ENCODE measurements around the gene MS4A15.

The MS4A15 gene

DNA sequence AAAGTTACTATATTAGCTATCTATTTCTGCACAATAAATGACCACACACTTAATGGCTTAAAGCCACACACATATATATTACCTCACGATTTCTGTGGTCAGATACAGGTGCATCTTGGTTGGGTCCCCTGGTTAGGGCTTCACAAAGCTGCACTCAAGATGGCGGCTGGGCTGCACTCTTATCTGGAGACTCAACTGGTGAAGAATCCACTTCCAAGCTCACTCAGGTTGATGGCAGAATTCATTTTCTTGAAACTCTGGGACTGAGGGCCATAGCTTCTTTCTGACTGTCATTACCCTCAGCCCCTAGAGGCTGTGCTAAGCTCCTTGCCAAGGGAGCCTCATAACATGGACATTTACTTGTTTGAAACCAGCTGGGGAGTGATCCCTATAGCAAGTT is 23.4 kb downstream of the MS4A15 start:
- DNase-seq, result no peak

DNA sequence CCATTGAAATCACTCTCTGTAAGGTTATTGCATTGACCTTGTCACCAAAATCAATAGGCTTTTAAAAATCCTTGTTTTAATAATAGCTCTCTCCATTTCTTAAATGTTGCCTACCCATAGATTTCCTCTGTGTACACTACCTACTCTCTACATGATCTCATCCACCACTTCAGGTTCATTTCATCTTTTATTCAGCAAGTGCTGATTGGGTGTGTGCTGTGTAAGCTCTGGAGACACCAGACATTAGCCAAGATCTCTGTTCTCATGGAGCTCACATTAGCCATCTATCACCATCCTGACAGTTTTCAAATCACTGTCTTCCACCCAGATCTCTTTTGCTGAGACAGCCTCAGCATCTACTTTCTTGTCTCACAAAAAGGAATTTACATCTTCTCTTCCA is 24.1 kb downstream of the MS4A15 start:
- no peak for DNase-seq

DNA sequence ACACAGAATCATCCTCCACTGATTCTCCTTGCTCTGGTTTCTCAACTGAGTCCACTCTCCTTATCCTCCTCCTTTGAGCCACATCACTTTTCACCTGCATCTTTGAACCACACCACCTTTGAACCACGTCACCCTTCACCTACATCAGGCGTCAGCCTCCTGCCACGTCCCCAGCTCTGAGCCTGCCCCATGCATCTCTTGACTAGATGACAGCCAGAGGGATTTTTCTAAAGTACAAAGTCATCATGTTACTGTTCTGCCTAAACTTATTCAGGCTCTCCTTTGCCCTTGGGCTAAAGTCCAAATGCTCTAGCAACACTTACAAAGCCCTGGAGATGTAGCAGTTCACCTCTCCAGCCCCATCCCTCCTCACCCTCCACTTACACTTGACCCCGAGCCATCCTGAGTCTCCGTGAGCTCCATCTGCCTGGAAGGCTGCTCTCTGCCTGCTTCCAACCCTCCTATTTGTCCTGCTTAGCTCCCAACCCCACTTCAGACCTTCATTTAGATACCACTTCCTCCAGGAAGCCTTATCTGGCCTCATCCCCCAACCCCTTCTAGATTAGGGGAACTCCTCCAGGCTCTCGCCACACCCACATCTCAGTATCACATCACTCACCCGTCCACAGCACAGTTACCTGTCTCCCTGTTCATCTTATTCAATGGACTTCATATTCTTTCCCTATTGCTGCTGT is 24.8 kb downstream of the MS4A15 start:
- no peak for DNase-seq

DNA sequence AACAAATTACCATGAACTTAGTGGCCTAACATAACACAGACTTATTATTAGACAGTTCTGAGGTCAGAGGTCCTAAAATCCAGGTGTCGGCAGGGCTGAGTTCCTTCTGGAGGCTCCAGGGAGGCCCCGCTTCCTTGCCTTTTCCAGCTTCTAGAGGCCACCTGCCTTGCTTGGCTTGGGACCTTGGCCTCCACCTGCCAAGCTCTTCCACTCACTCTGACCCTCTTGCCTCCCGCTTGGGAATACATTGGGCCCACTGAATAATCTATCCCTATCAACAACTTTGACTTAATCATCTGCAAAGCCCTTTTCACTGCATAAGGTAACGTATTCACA is 25.3 kb downstream of the MS4A15 start:
- no peak for DNase-seq

DNA sequence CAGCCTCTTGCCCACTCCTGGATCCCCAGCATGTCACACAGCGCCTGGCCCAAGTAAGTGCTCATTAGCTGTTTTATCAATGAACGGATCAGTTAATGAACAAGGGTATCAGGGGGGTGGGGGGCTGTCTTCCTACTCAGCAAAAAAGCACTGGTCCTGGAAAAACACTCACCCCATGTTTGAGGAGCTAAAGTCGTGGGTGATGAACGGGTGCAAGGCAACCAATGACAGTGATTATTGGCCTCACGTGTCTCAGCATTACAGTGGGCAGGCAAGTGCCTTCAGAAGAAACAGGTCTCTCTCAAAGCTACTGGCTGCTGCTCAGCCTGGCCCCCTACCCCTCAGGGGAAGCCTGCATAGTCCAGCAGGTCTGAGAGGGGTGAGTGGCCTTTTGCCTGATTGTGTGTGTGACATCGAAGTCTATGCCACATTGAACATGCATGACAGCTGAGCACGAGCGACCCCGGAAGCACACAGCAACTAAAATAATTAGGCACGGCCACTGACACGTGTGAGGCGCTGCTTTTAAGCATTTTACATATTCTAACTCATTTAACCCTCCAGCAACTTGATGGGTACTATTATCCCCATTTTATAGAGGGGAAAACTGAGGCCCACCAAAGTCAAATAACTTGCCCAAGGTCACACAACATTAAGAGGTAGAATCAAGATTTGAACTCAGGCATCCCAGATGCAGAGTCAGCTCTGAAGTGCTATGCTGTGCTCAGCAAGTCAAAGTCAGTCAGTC is 25.9 kb downstream of the MS4A15 start:
- DNase-seq, result no peak

DNA sequence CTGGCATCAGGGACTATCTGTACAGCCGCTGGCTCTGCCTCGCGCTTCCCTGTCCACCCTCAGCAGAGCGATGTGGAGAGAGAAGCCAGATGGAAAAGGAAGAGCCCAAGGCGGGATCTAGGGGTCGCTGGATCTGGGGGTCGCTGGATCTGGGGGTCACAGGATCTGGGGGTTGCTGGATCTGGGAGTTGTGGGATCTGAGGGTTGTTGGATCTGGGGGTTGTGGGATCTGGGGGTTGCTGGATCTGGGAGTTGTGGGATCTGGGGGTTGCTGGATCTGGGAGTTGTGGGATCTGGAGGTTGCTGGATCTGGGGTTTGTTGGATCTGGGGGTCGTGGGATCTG is 26.4 kb downstream of the MS4A15 start:
- no peak for DNase-seq

DNA sequence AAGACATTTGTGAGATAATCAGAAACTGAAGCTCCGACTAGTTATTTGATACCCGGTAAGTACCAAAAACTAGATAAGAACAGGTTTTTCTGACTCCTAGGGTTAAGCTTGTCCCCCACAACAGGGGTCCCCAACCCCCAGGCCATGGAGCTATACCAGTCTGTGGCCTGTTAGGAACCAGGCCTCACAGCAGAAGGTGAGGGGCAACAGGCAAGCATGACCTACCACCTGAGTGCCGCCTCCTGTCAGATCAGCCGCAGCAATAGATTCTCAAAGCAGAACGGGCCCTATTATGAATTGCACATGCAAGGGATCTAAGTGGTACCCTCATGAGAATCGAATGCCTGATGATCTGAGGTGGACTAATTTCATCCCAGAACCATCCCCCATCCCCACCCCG is 27.2 kb downstream of the MS4A15 start:
- DNase-seq, result no peak

DNA sequence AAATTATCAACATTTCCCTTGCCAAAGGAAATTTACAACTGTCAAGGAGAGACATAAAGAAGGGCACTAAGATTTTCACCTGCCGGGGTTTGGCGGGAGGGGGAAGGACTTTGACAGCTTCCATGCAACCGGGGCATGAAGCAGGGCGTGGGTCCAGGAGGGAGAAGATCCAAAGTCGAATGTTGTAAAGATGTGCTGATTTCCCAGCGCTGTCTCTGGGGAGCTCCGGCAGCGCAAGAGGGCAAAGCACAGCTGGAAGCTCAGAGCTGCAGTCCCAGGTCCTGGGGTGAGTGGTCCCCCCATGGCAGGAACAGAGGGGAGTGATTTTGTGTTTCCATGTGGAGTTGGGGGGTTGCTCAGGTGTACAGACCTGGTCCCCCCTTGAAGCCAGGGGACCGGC is 28.5 kb downstream of the MS4A15 start, which contains the start of gene MS4A10:
MS4A10 (plus strand) TSS at position 198 of the 400 bp plus-strand sequence. CDS start 5,003 bp downstream, outside the sequence.
- DNase-seq, result no peak

DNA sequence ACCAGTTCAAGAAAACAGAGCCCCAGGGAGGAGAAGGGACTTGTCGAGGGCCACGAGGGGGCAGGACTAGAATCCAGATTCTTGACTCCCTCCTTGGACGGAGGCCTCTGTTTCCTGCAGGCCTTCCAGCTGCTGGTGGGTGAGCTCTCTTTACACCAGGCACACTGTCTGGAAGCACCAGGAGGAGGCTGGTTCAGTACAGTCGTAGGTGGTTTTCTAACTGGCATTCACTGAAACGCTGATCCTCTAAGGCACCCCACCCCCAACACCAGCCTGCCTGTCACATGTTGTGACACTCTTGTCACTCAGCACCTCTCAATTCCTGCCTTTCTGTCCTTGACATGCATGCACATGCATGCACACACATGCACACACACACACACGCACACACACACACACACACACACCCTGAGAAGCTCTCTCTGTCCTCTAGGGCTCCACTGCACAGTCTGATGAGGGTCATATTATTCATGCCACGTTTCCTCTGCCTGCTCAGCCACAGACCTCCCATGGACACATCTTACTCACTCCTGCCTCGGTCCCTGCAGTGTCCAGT is 29.2 kb downstream of the MS4A15 start:
- no peak for DNase-seq

DNA sequence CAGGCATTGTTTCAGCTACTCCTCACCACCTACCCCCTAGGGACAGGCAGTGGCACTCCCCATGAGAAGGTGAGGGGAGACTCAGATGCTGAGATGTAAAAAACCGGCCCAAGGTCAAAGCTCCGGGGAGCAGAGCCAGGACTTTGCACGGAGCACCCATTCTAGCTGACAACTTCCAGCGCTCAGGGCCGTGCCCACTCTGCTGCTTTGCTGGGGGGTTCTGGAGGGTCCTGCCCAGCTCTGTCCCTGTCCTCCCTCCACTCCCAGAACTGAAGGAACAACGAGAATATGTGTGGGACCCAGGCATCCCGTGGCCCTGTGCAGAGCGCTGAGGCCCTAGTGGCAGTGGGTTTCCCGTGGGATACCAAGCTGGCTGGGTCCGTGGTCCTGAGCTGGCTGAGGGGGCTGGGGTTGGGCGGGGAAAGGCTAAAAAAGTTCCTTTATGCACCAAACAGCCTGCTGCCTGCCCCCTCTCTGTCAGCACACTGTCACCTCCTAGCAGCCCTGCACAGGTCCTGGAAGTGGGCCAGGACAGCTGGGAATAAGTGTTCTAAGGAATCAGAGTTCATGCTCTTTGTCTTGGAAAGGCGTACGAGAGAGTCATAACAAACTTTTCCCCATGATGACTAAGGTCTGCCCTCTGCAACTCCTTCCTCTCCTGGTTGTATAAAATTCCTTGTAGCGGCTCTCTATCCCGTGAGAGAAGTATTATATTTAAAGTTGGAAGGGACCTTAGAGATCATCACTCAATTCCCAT is 30.3 kb downstream of the MS4A15 start:
- no peak for DNase-seq

DNA sequence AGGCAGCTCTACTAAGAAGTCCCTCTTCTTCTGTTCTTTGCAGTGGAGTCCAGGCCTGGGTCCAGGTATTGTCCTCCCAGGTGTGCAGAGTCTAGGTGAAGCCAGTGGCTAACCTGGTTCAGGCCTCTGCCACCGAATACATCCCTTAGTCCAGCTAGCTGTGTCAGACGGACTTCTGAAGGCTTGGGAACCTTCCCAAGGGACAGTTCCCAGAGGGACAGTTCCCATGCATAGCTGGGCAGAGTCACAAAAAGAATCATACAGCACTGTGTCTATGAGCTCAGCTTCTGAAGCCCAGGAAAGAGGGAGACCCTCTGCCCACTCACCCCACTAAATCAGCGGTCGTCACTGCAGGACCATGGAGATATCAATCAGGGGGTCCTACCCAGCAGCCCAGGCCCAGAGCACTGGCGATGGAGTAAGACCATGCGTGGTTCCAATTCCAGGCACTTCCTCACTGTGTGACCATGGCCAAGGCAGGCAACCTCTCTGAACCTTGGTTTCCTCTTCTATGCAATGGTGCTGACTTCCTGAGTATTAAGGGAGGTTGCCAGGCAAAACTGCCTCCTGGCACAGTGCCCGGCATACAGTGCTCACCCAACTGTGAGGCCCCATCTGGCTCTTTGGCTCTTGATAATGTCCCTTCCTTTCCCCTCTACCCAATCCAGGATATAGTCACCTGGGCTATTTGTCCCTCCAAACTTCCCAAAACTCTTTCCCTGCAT is 31.9 kb downstream of the MS4A15 start:
- no peak for DNase-seq

DNA sequence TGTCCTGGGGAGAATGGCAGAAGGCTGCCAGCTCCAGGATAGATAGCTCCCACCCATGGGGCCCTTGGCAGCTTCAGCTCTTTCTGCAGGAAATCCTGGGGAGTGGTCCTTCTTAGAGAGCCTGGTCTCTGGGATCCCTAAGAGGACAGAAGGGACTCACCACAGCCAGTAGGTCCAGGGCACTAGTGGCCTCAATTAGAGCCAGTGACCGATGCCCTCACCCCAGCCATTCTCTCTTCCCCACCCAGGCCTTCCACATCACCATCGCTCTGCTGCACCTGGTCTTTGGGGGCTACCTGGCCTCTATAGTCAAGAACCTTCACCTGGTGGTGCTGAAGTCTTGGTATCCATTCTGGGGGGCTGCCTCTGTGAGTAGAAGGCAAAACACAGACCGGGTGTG is 34.1 kb downstream of the MS4A15 start:
- DNase-seq, result no peak

DNA sequence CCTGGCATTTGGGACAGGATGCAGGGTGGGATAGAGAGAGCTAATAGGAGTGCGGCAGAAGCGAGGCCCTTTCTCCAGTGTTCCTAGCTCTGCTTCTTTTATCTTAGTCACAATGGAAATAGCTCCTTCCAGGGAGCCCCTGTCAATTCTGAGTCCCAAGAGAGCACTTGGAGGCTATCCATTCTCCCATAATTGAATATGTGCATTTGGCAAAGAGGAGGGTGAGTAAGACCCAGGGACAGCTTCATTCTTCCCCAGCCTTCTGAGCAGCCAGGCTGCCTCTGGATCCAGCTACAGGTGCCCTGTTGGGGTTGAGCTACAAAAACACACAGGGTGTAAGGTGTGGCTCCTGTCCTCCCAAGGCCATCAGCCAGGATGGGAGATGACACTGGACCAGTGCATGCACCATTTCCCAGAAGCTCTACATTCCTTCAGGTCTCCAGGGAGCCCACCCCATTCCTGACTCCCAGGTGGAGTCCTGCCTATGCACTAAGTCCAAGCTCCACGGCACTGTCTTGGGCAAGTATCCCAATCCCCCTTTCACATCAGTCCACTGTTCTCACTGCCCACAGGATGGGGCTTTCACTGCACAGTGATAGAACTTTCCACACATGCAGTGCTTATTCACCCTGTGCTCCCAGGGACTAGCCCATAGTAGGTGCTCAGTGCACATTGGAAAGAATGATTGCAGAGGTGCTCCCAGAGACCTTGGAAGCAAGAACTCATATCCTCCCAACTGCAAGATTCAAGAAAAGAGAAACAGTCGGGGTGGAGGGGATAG is 34.7 kb downstream of the MS4A15 start:
- no peak for DNase-seq

DNA sequence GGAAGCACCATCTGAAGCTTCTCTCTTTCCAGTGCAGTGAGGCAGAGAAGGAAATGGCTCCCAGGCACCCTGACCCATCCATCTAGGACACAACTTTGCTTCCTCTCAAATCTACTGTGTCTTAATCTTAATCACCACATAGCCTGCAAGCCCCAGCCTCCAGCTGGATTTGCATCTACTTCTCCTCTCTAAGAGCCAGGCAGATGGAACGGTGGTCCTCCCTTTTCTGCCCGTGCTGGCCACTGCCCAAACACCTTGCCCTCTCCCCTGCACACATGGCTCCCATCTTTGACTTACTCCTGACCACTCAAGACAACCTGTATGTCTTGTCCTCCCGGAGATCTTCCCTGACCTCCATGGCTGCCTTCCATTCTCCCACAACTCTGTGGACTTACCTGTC is 35.9 kb downstream of the MS4A15 start:
- DNase-seq, result no peak

DNA sequence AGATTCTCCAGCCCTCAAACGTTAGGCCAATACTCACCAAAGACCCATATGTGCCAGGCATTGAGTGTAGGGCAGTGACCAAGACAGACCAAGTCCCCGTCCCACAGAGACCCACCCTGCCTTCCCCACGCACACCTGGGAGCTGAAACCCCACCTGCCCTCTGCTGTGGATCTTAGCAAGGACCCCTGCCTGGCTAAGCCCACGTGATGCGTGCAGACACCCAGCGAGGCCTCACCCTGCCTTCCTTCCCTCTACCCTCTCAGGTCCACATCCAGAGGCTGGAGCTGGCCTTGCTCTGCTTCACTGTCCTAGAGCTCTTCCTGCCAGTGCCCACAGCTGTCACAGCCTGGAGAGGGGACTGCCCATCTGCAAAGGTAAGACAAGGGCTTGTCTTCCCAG is 38.6 kb downstream of the MS4A15 start:
- DNase-seq, result no peak

DNA sequence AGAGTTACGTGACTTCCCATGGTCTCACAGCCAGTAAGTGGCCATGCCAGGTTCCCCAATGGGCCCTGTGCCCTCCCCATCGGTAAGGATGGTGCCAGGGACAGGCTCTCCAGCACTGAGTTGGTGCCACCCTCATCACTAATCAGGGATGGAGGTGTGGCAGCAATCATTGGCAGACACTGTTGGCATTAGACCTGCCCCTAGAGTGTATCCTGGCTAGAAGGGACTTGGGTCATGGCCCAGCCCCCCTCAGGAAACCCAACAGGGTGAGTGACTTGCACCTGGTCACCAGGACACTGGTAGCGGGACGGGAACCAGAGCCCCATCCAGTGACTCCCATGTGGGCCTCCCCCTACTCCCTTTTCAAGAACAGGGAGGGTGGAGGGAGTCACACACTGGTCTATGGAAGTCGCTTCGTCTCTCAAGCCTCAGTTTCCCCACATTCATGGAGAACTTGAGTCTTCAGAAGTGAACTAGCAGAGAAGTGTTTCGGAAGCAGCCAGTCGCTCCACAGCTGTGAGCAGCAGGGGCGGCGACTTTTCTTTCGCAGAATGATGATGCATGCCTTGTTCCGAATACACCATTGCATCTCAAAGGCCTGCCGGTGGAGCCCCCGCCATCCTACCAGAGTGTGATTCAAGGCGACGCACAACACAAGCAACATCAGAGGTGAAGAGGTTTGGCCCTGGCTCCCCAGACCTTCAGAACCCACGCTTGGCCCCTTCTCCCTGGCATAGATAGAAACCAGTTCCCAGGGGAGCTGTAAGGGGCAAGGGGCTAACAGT is 41.4 kb downstream of the MS4A15 start:
- no peak for DNase-seq

DNA sequence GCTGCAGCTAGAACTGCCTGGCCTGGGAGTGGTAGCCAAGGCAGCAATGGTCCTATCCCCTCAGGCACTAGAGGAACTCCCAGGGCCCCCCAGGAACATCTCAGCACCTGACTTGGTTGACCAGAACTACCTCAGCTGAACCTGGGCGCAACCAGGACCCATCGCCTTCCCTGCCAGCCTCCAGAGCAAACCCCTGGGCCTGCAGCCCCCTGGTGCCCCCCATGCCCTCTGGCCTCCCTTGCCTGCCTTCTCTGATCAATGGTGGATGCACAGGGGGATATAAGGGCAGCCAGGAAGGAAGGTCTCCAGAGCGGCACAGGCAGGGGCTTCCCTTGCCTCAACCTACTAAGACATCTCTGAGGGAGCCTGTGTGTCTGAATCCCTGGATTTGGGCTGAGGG is 42.0 kb downstream of the MS4A15 start:
- no peak for DNase-seq

DNA sequence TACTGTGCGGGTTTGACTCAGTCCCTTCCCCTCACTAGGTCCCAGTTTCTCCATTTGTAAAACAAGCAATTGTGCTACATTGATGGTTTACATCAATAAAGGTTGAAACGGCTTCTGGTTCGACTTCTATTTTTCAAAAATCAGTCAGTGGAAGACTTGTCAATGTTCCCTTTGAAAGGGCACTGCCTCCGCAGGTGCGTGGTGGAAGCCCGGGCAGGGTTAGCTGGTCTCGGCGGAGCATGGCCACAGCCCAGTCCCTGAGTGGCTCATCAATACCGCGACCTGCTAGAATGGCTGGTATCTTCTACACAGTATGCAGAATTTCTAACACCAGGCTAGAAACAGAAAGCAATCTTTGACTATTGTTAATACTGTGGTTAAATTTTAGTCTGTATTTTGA is 44.5 kb downstream of the MS4A15 start:
- no peak for DNase-seq

DNA sequence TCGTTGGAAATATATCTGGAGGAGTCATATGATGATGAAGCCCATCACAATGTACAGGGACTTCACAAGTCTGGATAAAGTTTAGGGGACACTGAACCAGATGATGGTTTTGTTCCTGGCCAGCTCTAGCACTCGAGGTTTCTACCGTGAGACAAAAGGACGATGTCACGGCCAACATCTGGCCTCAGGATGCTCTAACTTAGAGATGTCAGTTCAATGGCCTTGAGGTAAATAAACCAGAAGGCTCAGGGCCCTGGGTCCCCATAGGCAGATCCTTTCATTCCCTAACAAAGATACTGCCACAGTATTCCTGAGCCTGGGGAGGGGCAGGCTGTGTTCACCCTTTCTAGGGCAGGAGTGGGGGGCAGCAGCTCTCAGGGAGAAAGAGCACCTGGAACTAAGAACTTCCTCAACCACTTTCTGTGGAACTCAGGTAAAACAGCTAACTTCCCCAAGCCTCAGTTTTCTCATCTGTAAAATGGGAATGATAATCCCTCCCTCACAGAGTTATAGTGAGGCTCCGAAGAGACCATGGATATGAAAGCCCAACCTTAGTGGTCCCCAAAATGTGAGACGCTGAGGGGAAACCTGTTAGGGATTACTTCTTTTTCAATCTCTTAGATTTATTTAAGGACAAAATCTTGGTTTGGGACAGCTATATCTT is 46.7 kb downstream of the MS4A15 start:
- no peak for DNase-seq

DNA sequence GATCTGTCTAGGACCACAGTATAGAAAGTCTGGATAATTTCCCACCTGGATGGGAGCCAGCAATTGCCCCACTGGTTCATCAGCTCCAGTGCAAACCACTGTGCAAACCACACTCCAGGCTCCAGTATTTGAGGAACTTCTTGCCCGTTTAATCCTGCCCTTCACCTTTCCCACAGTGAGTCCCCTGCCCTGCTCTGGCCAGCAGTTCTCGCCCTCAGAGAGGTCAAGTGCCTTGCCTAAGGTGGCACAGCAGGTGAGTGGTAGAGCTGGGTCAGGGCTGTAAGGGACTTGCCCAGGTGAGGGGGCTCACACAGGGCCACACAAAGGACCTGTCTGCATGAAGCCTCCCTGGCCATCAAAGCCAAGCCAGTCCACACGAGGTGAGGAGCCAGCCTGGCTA is 52.6 kb downstream of the MS4A15 start:
- DNase-seq, result no peak

DNA sequence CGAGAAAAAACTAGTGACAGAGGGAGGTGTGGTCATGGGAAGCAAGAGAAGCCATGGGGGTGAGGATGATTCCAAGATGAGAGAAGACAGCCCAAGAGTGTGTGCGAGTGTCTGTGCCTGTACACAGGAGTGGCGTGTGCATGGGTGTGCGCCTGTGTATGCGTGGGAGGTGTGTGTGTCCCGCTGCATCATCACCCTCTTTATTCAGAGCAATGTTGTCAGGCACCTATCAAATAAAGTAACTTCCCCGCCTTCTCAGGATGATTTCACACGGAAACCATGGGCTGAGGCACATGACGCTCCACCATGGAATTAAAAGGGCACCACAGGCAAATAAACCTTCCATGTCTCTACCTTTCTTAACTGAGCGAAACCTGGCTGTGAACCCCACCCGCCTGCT is 53.0 kb downstream of the MS4A15 start:
- no peak for DNase-seq
